Activated CD4-positive, alpha-beta T cell treated with anti-CD3 and anti-CD28 coated beads, Interleukin-2, amount 50 U/mL, for 4 hours (primary cell): ENCODE results near the gene RALGAPA1.
"Not testable (repeated sequence)": the region's sequence is repeated elsewhere in the genome, so short reads cannot be mapped to it uniquely, and the experiment has no call there.

ENCODE experiments used
- DNase-seq, 2 experiments: peaks; one replicate each; pipeline ENCODE4 v3.0.0-alpha.2; 2020

Gene RALGAPA1

DNA sequence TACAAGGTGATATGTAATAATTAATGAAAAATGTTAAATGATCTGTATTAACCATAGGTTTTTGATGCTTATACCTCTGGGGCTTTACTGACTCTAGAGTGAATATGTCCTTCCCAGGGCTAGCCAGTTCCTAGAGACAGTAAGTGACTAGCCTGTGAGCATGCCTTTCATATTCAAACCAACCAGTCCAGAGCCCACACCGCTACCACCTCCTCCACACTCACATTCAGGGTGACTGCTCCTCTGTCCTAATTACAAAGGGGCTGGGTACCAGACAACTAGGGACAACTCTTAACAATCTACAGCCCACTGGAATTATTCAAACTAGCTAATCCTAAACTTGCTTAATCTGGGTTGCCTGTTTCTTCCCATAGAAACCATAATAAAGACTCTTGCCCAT is 49.0 kb downstream of the RALGAPA1 start:
- no peak for DNase-seq

GRCh38 chr14:35758523-35759129 is 50.5 kb downstream of the RALGAPA1 start:
- no peak for DNase-seq

- no peak for DNase-seq
Measured at GRCh38 chr14:35754671-35755070, 54.4 kb downstream of the RALGAPA1 start.

DNA sequence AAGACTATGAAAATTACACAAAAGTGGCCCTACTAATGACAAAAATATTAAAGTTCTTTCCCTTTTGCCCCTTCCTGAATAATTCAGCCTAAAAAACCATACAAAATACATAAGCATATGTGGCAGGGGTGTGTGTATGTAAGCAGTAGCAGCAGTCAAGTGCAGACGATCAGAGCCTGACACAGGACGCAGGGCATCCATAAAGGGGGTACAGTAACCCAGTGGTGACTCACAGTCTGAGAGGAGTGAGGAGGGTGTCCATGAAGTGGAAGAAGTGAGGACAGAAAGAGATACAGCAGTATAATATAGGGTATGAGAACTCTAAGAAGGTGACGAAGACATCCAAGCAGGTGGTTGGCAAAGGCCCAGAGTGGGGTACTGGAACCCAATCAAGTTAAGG is 56.7 kb downstream of the RALGAPA1 start:
- DNase-seq = no peak

- DNase-seq = no peak
Measured at GRCh38 chr14:35750202-35750904, 58.7 kb downstream of the RALGAPA1 start.

DNA sequence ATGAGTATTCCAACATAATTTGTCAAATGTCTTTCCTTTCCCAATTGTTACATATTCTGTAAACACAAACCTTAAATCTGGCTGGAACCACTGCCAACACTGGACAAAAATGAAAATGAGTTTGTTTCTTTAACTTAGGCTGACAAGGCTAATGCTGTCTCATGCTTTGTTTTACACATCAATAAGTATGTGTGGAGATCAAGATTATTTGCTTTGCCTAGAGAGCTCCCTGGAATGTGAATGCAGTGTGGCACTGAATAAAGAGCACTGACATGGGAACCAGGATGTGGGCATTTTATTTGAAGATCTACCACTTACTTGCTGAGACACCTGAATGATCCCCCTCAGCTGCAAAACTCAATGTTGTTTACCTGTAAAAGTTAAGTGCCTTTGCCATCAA is 61.7 kb downstream of the RALGAPA1 start:
- no peak for DNase-seq

- DNase-seq = no peak
Measured at GRCh38 chr14:35742442-35742841, 66.7 kb downstream of the RALGAPA1 start.

DNA sequence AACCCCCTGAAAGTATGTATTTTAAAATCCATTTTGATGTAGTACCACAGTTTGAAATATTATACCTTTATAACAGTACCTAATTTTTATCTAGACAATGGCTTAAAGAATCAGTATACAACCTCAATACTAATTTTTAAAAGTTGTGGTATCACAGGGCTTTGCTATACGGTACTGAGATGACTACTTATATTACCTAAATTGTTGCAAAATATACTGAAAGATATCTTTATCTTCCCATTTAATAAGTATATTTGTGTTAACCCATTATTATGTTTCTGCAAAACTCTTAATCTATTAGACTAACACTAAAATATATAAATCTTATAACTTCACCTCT is 67.1 kb downstream of the RALGAPA1 start:
- no peak for DNase-seq

DNA sequence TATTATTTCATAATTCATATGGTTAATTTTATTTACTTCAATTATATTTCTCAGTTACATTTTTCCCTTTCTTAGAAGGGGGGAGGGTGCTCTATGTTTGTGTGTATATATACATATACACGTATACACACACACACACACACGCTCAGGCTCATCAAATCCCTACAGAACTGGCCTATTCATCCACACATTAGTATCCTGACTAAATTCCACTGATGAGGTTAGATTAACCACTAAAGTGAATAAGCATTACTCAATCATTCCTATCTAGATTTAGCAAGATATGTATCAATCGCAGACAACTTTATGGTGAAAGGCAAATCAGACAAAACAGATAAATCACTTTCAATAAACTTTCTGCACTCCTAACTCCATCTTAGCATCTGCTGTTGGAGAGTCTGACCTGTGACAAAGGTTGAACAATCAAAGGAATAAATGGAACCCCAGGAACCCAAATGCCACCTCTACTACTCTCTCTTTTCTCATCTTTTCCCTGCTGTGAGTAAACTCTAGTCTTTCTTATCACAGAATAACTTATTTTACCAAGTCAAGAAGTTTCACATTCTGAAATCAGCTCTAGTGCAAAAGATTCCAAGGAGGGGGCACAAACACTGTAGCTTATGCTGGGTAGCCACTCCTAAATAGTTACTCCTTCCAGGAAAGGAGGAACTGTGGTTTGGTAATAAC is 67.6 kb downstream of the RALGAPA1 start:
- no peak for DNase-seq

DNA sequence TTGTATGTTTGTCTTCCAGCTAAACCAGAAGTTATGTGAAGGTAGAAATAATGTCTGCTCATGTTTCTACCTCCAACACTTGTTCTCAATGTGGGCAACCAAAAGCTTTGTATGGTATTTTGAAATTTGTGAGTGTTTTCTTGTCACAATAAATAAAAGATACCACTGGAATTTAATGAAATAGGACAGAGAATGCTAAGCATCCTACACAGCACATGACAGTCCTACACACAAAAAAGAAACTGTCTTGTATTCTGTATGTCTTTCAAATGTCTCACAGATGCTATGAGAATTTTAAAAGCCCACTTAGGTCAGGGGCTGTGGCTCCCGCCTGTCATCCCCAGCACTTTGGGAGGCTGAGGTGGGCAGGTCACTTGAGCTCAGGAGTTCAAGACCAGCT is 68.9 kb downstream of the RALGAPA1 start:
- DNase-seq = no peak

DNA sequence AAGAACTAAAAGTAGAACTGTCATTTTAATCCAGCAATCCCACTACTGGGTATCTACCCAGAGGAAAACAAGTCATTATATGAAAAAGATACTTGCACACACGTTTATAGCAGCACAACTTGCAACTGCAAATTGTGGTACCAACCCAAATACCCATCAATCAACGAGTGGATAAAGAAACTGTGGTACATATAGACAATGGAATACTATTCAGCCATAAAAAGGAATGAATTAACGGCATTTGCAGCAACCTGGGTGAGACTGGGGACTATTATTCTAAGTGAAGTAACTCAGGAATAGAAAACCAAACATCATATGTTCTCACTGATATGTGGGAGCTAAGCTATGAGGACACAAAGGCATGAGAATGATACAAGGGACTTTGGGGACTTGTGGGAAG is 73.9 kb downstream of the RALGAPA1 start:
- not testable (repeated sequence) for DNase-seq

DNA sequence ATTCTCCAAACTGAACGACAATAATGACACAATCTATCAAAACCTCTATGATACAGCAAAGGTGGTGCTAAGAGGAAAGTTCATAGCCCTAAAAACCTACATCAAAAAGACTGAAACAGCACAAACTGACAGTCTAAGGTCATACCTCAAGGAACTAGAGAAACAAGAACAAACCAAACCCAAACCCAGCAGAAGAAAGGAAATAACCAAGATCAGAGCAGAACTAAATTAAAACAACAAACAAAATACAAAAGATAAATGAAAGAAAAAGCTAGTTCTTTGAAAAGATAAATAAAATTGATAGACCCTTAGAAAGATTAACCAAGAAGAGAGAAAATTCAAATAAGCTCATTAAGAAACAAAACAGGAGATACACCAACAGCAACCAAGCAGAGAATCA is 75.6 kb downstream of the RALGAPA1 start:
- not testable (repeated sequence) for DNase-seq

- DNase-seq = no peak
Measured at GRCh38 chr14:35730871-35731270, 78.2 kb downstream of the RALGAPA1 start.

GRCh38 chr14:35727764-35728163 is 81.3 kb downstream of the RALGAPA1 start:
- no peak for DNase-seq

DNA sequence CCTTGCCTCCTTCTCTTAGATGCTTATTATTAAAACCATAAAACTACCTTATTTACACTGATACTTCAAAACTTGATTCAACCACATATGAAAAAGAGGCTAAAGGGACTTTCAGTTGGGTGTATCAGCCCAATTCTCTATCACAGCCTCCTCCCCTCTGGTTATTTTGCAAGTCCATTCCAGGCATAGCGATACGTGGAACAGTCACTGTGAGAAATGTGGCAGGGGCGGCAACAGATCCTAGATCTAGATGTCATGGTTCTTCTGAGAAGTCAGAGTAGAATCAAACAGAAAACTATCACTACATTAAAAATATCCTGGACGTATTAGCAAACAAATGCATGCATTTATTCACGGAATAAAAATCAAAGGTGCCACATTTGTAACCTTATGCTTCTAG is 83.2 kb downstream of the RALGAPA1 start:
- DNase-seq = no peak

GRCh38 chr14:35715079-35715478 is 94.0 kb downstream of the RALGAPA1 start:
- DNase-seq = no peak

GRCh38 chr14:35712466-35712865 is 96.6 kb downstream of the RALGAPA1 start:
- DNase-seq = no peak

DNA sequence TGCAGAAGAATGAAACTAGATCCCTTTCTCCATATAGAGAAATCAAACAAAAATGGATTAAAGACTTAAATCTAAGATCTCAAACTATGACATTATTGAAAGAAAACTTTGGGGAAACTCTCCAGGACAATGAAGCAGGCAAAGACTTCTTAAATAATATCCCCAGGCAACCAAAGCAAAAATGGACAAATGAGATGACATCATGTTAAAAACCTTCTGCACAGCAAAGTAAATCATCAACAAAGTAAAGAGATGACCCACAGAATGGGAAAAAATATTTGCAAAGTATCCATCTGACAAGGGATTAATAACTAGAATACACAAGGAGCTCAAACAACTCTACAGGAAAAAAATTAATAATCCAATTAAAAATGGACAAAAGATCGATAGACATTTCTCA is 101.0 kb downstream of the RALGAPA1 start:
- no peak for DNase-seq

- no peak for DNase-seq
Measured at GRCh38 chr14:35705636-35706035, 103.5 kb downstream of the RALGAPA1 start.

- no peak for DNase-seq
Measured at GRCh38 chr14:35704793-35705493, 104.2 kb downstream of the RALGAPA1 start.

DNA sequence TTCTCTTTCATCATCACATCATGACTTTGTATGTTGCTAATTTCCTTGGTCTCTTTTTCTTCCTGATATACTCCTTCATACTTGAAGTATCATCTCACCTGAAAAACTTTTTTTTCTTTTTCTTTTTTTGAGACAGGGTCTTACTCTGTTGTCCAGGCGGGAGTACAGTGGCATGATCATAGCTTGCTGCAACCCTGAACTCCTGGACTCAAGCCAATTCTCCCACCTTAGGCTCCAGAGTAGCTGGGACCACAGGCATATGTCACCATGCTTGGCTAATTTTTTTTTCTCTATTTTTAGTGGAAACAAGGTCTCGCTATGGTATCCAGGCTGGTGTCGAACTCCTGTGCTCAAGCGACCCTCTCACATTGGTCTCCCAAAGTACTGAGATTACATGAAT is 107.6 kb downstream of the RALGAPA1 start:
- no peak for DNase-seq

DNA sequence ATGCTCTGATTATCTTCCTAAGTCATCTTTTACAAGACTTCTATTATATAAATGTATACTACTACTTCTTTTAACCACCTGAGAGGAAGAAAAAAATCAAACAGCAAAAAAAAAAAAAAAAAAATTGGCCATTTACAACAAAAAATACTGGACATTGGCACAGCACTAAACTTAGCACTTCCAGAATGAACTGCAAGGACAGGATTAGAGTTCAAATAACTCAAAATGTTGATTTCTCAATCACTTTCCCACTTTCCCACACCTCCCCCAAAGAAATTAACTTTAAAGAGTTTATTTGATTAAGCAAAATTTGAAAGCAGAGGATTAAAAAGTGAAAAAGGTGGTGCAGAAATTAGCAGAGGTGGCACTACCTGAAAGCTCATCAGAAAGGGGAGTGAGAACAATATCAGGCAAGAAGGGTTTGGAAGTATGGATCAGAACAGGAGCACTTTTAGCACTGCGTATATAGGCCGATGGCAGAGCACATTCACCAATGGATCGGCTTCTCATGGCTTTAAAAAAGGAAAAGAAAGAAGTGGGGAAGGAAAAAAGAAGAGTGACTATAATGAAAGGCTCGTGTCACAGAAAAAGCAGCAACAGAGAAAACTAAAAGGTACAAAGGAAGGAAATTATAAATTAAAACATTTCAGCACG is 109.2 kb downstream of the RALGAPA1 start:
- DNase-seq = no peak

GRCh38 chr14:35696575-35696974 is 112.5 kb downstream of the RALGAPA1 start:
- no peak for DNase-seq
